Endothelial cell (in vitro differentiated cells): ENCODE results near the gene E2F6. TPM values are rescaled to one million over a fixed set of nuclear protein-coding genes. Genes with fewer than 3 reads are reported as not detected.
A peak's percentile ranks its signal among the peaks of the same experiment; 100 is the strongest.

Experiments
- DNase-seq: peaks from one replicate; pipeline ENCODE4 v3.0.0; 2021; ENCODE audit warnings: low spot score
- H3K27ac Mint-ChIP-seq: one replicate; pipeline ENCODE4 v1.8.0; 2021; ENCODE audit warnings: mixed read lengths, inconsistent platforms; ENCODE audit not compliant: unreplicated experiment
- H3K27me3 Mint-ChIP-seq: one replicate; pipeline ENCODE4 v1.8.0; 2021; ENCODE audit warnings: mild to moderate bottlenecking, moderate library complexity, mixed read lengths, inconsistent platforms; ENCODE audit not compliant: unreplicated experiment
- H3K36me3 Mint-ChIP-seq: one replicate; pipeline ENCODE4 v1.8.0; 2021; ENCODE audit warnings: mild to moderate bottlenecking, low read depth, mixed read lengths, inconsistent platforms; ENCODE audit not compliant: unreplicated experiment
- H3K4me1 Mint-ChIP-seq: one replicate; pipeline ENCODE4 v1.8.0; 2021; ENCODE audit warnings: mild to moderate bottlenecking, mixed read lengths, inconsistent platforms; ENCODE audit not compliant: unreplicated experiment
- H3K4me3 Mint-ChIP-seq: one replicate; pipeline ENCODE4 v1.8.0; 2021; ENCODE audit warnings: mild to moderate bottlenecking, mixed read lengths, inconsistent platforms; ENCODE audit not compliant: unreplicated experiment
- H3K9me3 Mint-ChIP-seq: one replicate; pipeline ENCODE4 v1.8.0; 2021; ENCODE audit warnings: mixed read lengths, inconsistent platforms; ENCODE audit not compliant: unreplicated experiment
- total RNA-seq: library from RNA; stranded (reverse); fragmentation: NEBNext Ultra II Directional; extraction: Animal tissue kit (Norgen Biotek cat#: 25700); gene quantifications from one replicate; pipeline ENCODE4 v1.2.1, GENCODE V29; 2021; ENCODE audit not compliant: unreplicated experiment
- TF ChIP-seq, protein P1 (sequence below): fragments of 200-600 bp; sonication (generic); IDR thresholded peaks from one replicate; pipeline ENCODE4 v1.5.0; 2021; ENCODE audit warnings: antibody characterized with exemption; ENCODE audit not compliant: unreplicated experiment

Gene E2F6
- total RNA-seq, 1 donor from 2014 or later = 20.4 TPM

- Mint-ChIP-seq H3K9me3 (no peaks in the 10 kb centered on the region), H3K4me1 (peaks cover 4% of the 10 kb centered on the region), H3K27ac (no peak overlapping the region), H3K4me3 (no peak overlapping the region), H3K27me3 (peaks cover 2% of the 10 kb centered on the region), H3K36me3 (peaks cover 4% of the 10 kb centered on the region)
- TF ChIP-seq, protein P1, sequence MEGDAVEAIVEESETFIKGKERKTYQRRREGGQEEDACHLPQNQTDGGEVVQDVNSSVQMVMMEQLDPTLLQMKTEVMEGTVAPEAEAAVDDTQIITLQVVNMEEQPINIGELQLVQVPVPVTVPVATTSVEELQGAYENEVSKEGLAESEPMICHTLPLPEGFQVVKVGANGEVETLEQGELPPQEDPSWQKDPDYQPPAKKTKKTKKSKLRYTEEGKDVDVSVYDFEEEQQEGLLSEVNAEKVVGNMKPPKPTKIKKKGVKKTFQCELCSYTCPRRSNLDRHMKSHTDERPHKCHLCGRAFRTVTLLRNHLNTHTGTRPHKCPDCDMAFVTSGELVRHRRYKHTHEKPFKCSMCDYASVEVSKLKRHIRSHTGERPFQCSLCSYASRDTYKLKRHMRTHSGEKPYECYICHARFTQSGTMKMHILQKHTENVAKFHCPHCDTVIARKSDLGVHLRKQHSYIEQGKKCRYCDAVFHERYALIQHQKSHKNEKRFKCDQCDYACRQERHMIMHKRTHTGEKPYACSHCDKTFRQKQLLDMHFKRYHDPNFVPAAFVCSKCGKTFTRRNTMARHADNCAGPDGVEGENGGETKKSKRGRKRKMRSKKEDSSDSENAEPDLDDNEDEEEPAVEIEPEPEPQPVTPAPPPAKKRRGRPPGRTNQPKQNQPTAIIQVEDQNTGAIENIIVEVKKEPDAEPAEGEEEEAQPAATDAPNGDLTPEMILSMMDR = no peak
- DNase-seq = no peak
Measured at GRCh38 chr2:11506611-11506969, 40.6 kb upstream of the E2F6 start.

DNA sequence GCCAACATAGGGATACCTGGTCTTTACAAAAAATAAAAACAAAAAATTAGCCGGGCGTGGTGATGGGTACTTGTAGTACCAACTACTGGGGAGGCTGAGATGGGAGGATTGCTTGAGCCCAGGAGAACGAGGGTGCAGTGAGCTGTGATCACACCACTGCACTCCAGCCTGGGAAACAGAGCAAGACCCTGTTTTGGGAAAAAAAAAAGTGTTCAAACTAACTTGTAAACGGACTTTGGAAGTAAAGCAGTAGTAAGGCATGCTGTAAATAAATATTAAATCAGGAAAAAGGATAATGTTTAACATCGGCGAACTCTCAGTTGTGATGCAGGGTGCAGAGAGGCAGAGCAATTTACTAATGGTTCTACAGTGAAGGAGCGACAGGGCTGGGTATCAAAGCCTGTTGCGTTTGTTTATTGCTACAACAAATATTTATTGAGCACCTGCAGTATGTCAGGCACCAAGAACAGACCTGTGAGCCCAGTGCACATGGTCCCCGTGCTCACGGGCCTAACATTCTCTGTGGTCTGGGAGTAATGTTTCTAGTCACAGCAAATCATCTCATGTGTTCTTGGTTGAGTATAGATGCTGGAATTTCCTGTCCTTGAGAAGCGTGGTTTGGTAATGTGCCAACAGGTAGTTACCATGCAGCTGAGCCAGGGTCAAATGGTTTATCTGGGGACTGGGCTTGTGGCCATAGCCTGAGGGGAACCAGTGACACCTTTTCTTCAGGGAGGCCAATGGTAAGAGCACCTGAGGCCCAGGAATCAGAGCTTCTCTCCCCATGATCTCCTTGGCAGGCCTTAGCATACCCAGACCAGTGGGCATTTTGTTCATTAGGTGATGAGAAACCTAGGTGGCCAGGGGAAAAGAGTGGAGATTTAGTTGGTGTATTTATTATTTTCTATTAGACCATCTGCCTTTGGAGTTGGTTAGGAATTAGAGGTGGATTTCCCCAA, 40.0 kb upstream of the E2F6 start:
- Mint-ChIP-seq H3K9me3 (no peaks in the 10 kb centered on the region), H3K4me3 (no peak overlapping the region), H3K27me3 (peaks cover 2% of the 10 kb centered on the region), H3K4me1 (no peaks in the 10 kb centered on the region), H3K36me3 (peaks cover 4% of the 10 kb centered on the region), H3K27ac (no peak overlapping the region)
- DNase-seq = no peak
- TF ChIP-seq, protein P1 = no peak

GRCh38 chr2:11503354-11503927, 37.5 kb upstream of the E2F6 start:
- Mint-ChIP-seq H3K4me1 (peaks cover 11% of the 10 kb centered on the region), H3K27ac (no peak overlapping the region), H3K36me3 (peaks cover 4% of the 10 kb centered on the region), H3K4me3 (no peak overlapping the region), H3K9me3 (no peaks in the 10 kb centered on the region), H3K27me3 (peaks cover 2% of the 10 kb centered on the region)
- DNase-seq = no peak
- TF ChIP-seq, protein P1 = no peak

GRCh38 chr2:11502740-11503292, 36.9 kb upstream of the E2F6 start:
- Mint-ChIP-seq H3K4me3 (no peak overlapping the region), H3K27ac (peak overlapping the region; percentile 52), H3K9me3 (no peaks in the 10 kb centered on the region), H3K27me3 (no peaks in the 10 kb centered on the region), H3K4me1 (peaks cover 13% of the 10 kb centered on the region), H3K36me3 (peaks cover 4% of the 10 kb centered on the region)
- TF ChIP-seq, protein P1 = no peak
- DNase-seq = no peak
